Ovary (tissue), 3 donors: ENCODE data around the gene PGM2.

Experiments
- EP300 ChIP-seq: sonication (generic); formaldehyde crosslinking; IDR thresholded peaks from one replicate; pipeline ENCODE4 v1.6.1; 2017; ENCODE audit warnings: antibody characterized with exemption
- POLR2A ChIP-seq: fragments of 450-650 bp; IDR thresholded peaks from one replicate; pipeline ENCODE4 v1.6.1; 2017; ENCODE audit warnings: antibody characterized with exemption, mild to moderate bottlenecking, moderate library complexity
- TF ChIP-seq, protein P1 (sequence below), 3 donors: fragments of 450-650 bp in 2 of 3; fragments of 200-600 bp in 1 of 3; IDR thresholded peaks; one replicate each; pipeline versions ENCODE4 v1.5.1 to v1.8.0; 2016 to 2022; ENCODE audit warnings: antibody characterized with exemption in 3 of 3, mild to moderate bottlenecking in 1 of 3
- donor health status: DM: no; HTN: no; CAD: no.

DNA sequence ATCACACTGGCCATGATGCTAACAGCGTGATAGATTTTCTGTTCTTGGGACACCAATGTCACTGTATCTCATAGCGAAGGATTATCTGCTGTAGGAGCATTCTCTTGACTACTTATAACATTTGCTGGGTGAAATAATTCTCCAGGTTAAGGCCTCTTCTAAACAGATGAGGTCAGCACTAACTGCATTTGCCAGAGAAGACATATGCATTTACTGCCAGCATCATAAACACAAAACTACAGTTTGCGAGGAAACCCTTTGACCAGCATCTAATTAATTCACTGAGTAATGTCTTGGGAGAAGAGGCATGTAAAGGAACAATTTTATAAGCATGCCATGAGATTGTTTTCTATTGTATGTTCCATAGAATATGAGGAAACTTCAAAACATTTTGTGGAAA lies 78.3 kb downstream of the PGM2 start:
- TF ChIP-seq, protein P1, sequence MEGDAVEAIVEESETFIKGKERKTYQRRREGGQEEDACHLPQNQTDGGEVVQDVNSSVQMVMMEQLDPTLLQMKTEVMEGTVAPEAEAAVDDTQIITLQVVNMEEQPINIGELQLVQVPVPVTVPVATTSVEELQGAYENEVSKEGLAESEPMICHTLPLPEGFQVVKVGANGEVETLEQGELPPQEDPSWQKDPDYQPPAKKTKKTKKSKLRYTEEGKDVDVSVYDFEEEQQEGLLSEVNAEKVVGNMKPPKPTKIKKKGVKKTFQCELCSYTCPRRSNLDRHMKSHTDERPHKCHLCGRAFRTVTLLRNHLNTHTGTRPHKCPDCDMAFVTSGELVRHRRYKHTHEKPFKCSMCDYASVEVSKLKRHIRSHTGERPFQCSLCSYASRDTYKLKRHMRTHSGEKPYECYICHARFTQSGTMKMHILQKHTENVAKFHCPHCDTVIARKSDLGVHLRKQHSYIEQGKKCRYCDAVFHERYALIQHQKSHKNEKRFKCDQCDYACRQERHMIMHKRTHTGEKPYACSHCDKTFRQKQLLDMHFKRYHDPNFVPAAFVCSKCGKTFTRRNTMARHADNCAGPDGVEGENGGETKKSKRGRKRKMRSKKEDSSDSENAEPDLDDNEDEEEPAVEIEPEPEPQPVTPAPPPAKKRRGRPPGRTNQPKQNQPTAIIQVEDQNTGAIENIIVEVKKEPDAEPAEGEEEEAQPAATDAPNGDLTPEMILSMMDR (IDR thresholded peaks at IDR 0.05): no peak
- TF ChIP-seq POLR2A (no peak), EP300 (no peak)
